GM12865 (cell line): Measurements from ENCODE around the gene JAG2.

Experiments
- DNase-seq: peaks from one replicate; pipeline ENCODE4 v3.0.0; 2010; ENCODE audit warnings: low read depth
- H3K4me3 ChIP-seq: 2 replicates; pipeline ENCODE4 v1.5.1; 2011; ENCODE audit warnings: mild to moderate bottlenecking, low read depth, low read length, control low read depth
- CTCF ChIP-seq: IDR thresholded peaks from 2 replicates; pipeline ENCODE4 v1.5.1; 2011; ENCODE audit warnings: low read length, control low read depth, low read depth, inconsistent platforms; ENCODE audit not compliant: insufficient read depth; ENCODE audit errors: missing control alignments

Gene JAG2

GRCh38 chr14:105138551-105139111 is 29.9 kb downstream of the JAG2 start:
- DNase-seq = no peak

DNA sequence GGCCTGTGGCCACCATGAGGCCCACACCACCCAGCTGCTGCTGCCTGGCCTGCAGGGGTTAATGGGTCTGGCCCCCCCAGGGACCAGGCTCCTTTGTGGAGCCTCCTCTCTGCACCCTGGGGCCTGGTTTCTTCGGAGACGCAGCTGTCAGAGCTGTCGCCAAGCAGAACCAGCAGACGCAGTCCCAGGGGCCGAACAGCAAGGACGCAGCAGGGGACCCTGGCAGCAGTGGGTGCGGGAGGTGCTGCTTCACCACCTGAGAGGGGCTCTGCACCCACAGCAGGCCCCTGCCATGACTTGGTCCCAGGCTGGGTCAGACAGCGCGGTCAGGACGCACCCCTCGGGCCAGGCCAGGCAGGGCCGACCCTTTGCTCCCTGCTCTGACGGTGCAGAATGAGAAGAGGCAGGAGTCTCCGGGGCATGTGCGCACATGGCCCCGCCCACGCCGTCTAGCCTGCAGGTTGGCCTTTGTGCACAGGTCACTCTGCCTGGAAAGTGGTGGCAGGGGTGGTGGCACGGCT is 30.5 kb downstream of the JAG2 start:
- no peak for TF ChIP-seq CTCF
- no peak overlapping the region for H3K4me3 ChIP-seq
- no peak for DNase-seq

More at GRCh38 chr14:105138551-105139111, 29.9 kb downstream of the JAG2 start:
- no peak overlapping the region for H3K4me3 ChIP-seq
- no peak for TF ChIP-seq CTCF

DNA sequence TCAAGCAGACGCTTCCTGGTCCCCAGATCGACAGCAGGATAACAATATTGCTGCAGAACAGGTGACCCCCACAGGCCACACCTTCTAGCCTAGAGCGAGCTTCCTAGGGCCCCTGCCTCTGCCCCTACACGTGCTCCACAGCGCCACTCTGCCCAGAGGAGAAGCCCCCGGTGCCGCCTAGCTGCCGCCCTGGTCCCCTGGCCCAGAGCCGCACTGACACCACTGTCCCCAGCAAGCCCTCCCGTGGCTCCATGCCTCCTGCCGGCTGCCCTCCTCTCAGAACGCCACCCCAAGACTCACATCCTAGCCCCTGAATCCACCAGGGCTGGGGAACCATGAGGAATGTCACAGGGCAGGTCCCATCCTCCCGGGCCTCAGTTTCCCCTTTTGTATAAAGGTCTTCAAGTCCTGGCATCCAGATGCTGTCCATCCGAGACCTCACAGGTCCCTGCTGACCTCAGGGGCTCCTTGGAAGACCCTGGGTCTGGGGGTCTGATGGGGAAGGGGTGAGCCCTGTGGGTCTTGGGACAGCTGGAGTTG is 31.0 kb downstream of the JAG2 start:
- TF ChIP-seq CTCF = no peak
- H3K4me3 ChIP-seq = no peak overlapping the region
- no peak for DNase-seq

- no peak for DNase-seq
- no peak for TF ChIP-seq CTCF
These were observed 31.9 kb downstream of the JAG2 start for GRCh38 chr14:105136401-105137322.

GRCh38 chr14:105135700-105136395 is 32.7 kb downstream of the JAG2 start:
- no peak overlapping the region for H3K4me3 ChIP-seq
- no peak for TF ChIP-seq CTCF
- DNase-seq = no peak

More at GRCh38 chr14:105136401-105137322, 31.9 kb downstream of the JAG2 start:
- H3K4me3 ChIP-seq = no peak overlapping the region

GRCh38 chr14:105132921-105133654 is 35.5 kb downstream of the JAG2 start:
- no peak for TF ChIP-seq CTCF

More at GRCh38 chr14:105132921-105133654, 35.5 kb downstream of the JAG2 start:
- H3K4me3 ChIP-seq = no peak overlapping the region
- no peak for DNase-seq
